ENCODE measurements around the gene HMGB4. TPM values are rescaled to one million over a fixed set of nuclear protein-coding genes. Genes with fewer than 3 reads are reported as not detected.

The HMGB4 gene
- total RNA-seq, 1 donor, result not detected

GRCh38 chr1:33853431-33853830 is 10.4 kb upstream of the HMGB4 start:
- no peaks in the 10 kb centered on the region for H3K9me3 ChIP-seq (ENCODE audit: low read depth, low read length)
- no peaks in the 10 kb centered on the region for H3K27me3 ChIP-seq (ENCODE audit: insufficient read depth, low read length)
- H3K36me3 ChIP-seq (ENCODE audit: insufficient read depth, low read length), result no peaks in the 10 kb centered on the region
- TF ChIP-seq CTCF (IDR thresholded peaks at IDR 0.05; ENCODE audit: extremely low read depth, low read depth, low read length), result no peak
- no peak overlapping the region for H3K4me3 ChIP-seq (ENCODE audit: insufficient read depth, low read length)
- no peaks in the 10 kb centered on the region for H4K20me1 ChIP-seq (ENCODE audit: insufficient read depth, low read length)
- no peak for DNase-seq (ENCODE audit: insufficient read length, low spot score, missing footprints)
- no peaks in the 10 kb centered on the region for H3K4me1 ChIP-seq (ENCODE audit: insufficient read depth, low read length)
- H3K79me2 ChIP-seq (ENCODE audit: insufficient read depth, low read length), result no peaks in the 10 kb centered on the region
- H3K4me2 ChIP-seq (ENCODE audit: insufficient read depth, low read length), result no peak overlapping the region
- no peak overlapping the region for H2AFZ ChIP-seq (ENCODE audit: low read length)
- no peak overlapping the region for H3K27ac ChIP-seq (ENCODE audit: low read depth, low read length)

- TF ChIP-seq CTCF (IDR thresholded peaks at IDR 0.05; ENCODE audit: extremely low read depth, low read depth, low read length), result no peak
- H3K27ac ChIP-seq (ENCODE audit: low read depth, low read length), result no peak overlapping the region
- H3K4me3 ChIP-seq (ENCODE audit: insufficient read depth, low read length), result no peak overlapping the region
- no peaks in the 10 kb centered on the region for H4K20me1 ChIP-seq (ENCODE audit: insufficient read depth, low read length)
- H3K4me1 ChIP-seq (ENCODE audit: insufficient read depth, low read length), result no peaks in the 10 kb centered on the region
- no peaks in the 10 kb centered on the region for H3K79me2 ChIP-seq (ENCODE audit: insufficient read depth, low read length)
- DNase-seq (ENCODE audit: insufficient read length, low spot score, missing footprints), result no peak
- no peaks in the 10 kb centered on the region for H3K9me3 ChIP-seq (ENCODE audit: low read depth, low read length)
- H3K36me3 ChIP-seq (ENCODE audit: insufficient read depth, low read length), result no peaks in the 10 kb centered on the region
- H3K4me2 ChIP-seq (ENCODE audit: insufficient read depth, low read length), result no peak overlapping the region
- H3K27me3 ChIP-seq (ENCODE audit: insufficient read depth, low read length), result no peaks in the 10 kb centered on the region
- no peak overlapping the region for H2AFZ ChIP-seq (ENCODE audit: low read length)
Observed at GRCh38 chr1:33854091-33854490, 9.8 kb upstream of the HMGB4 start.

- TF ChIP-seq CTCF (IDR thresholded peaks at IDR 0.05; ENCODE audit: extremely low read depth, low read depth, low read length), result no peak
- H4K20me1 ChIP-seq (ENCODE audit: insufficient read depth, low read length), result no peaks in the 10 kb centered on the region
- no peaks in the 10 kb centered on the region for H3K79me2 ChIP-seq (ENCODE audit: insufficient read depth, low read length)
- H3K4me2 ChIP-seq (ENCODE audit: insufficient read depth, low read length), result no peak overlapping the region
- no peaks in the 10 kb centered on the region for H3K36me3 ChIP-seq (ENCODE audit: insufficient read depth, low read length)
- no peak overlapping the region for H3K4me3 ChIP-seq (ENCODE audit: insufficient read depth, low read length)
- H3K27me3 ChIP-seq (ENCODE audit: insufficient read depth, low read length), result no peaks in the 10 kb centered on the region
- no peaks in the 10 kb centered on the region for H3K9me3 ChIP-seq (ENCODE audit: low read depth, low read length)
- no peak overlapping the region for H3K27ac ChIP-seq (ENCODE audit: low read depth, low read length)
- no peak overlapping the region for H2AFZ ChIP-seq (ENCODE audit: low read length)
- H3K4me1 ChIP-seq (ENCODE audit: insufficient read depth, low read length), result no peaks in the 10 kb centered on the region
- DNase-seq (ENCODE audit: insufficient read length, low spot score, missing footprints), result no peak
Observed at GRCh38 chr1:33860671-33861070, 3.2 kb upstream of the HMGB4 start.

- no peak for DNase-seq (ENCODE audit: insufficient read length, low spot score, missing footprints)
- Histone ChIP-seq H2AFZ (ENCODE audit: low read length) (no peak overlapping the region), H3K36me3 (ENCODE audit: insufficient read depth, low read length) (no peaks in the 10 kb centered on the region), H3K4me3 (ENCODE audit: insufficient read depth, low read length) (no peak overlapping the region), H3K79me2 (ENCODE audit: insufficient read depth, low read length) (no peaks in the 10 kb centered on the region), H4K20me1 (ENCODE audit: insufficient read depth, low read length) (no peaks in the 10 kb centered on the region), H3K4me1 (ENCODE audit: insufficient read depth, low read length) (no peaks in the 10 kb centered on the region), H3K27ac (ENCODE audit: low read depth, low read length) (no peak overlapping the region), H3K4me2 (ENCODE audit: insufficient read depth, low read length) (no peak overlapping the region), H3K9me3 (ENCODE audit: low read depth, low read length) (no peaks in the 10 kb centered on the region), H3K27me3 (ENCODE audit: insufficient read depth, low read length) (no peaks in the 10 kb centered on the region)
- no peak for TF ChIP-seq CTCF (IDR thresholded peaks at IDR 0.05; ENCODE audit: extremely low read depth, low read depth, low read length)
Observed at GRCh38 chr1:33864460-33865389, 846 bp downstream of the HMGB4 start.

Data from osteoblast (primary cell).